DND-41 (cell line): ENCODE data around the gene GRK1.

Experiments
- EZH2 ChIP-seq: IDR thresholded peaks from 3 replicates; pipeline ENCODE4 v1.6.1; 2012; ENCODE audit warnings: borderline replicate concordance, low read depth, mild to moderate bottlenecking, moderate library complexity, low read length, inconsistent platforms; ENCODE audit not compliant: severe bottlenecking
- TF ChIP-seq, protein P1 (sequence below): IDR thresholded peaks from 2 replicates; pipeline ENCODE4 v1.5.1; 2012; ENCODE audit warnings: borderline replicate concordance, low read length, moderate library complexity, mild to moderate bottlenecking; ENCODE audit not compliant: poor library complexity, severe bottlenecking; ENCODE audit errors: extremely low read depth

DNA sequence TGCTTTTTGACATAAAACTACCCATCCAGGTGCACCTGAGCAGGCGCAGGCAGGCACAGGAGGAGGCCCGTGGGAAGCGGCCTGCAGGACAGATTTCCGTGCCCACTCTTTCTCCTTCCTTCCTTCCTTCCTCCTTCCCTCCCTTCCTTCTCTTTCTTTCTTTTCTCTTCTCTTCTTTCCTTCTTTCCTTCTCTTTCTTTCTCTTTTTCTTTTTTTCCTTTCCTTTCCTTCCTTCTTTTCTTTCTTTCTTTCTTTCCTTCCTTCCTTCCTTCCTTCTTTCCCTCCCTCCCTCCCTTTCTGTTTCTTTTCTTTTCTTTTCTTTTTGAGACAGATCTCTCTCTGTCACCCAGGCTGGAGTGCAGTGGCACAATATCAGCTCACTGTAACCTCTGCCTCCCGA, 70.8 kb downstream of the GRK1 start:
- TF ChIP-seq EZH2: no peak
- TF ChIP-seq, protein P1, sequence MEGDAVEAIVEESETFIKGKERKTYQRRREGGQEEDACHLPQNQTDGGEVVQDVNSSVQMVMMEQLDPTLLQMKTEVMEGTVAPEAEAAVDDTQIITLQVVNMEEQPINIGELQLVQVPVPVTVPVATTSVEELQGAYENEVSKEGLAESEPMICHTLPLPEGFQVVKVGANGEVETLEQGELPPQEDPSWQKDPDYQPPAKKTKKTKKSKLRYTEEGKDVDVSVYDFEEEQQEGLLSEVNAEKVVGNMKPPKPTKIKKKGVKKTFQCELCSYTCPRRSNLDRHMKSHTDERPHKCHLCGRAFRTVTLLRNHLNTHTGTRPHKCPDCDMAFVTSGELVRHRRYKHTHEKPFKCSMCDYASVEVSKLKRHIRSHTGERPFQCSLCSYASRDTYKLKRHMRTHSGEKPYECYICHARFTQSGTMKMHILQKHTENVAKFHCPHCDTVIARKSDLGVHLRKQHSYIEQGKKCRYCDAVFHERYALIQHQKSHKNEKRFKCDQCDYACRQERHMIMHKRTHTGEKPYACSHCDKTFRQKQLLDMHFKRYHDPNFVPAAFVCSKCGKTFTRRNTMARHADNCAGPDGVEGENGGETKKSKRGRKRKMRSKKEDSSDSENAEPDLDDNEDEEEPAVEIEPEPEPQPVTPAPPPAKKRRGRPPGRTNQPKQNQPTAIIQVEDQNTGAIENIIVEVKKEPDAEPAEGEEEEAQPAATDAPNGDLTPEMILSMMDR: no peak
